Effector memory CD8-positive, alpha-beta T cell (primary cell): ENCODE data around the gene CHRNA3.

ENCODE experiments used
- ATAC-seq: fragments of 150-1000 bp; cut with Tn5 transposase; replicated peaks from 2 replicates; pipeline ENCODE4 v1.10.0; 2021; ENCODE audit warnings: mild to moderate bottlenecking, moderate library complexity
- DNase-seq, 3 experiments: peaks; one replicate each; pipeline ENCODE4 v3.0.0; 2021
- H3K27ac Mint-ChIP-seq, 2 donors: one replicate each; pipeline ENCODE4 v1.8.0; 2022; ENCODE audit warnings: mild to moderate bottlenecking in 2 of 2, mixed read lengths in 2 of 2, moderate library complexity in 2 of 2
- H3K27me3 Mint-ChIP-seq, 2 donors: one replicate each; pipeline ENCODE4 v1.8.0; 2022; ENCODE audit warnings: mixed read lengths in 2 of 2
- H3K36me3 Mint-ChIP-seq: one replicate; pipeline ENCODE4 v1.8.0; 2022; ENCODE audit warnings: mild to moderate bottlenecking, moderate library complexity, mixed read lengths; ENCODE audit not compliant: insufficient read depth
- H3K4me1 Mint-ChIP-seq, 2 donors: one replicate each; pipeline ENCODE4 v1.8.0; 2022; ENCODE audit warnings: low read depth in 2 of 2, mixed read lengths in 2 of 2
- H3K4me3 Mint-ChIP-seq, 2 donors: one replicate each; pipeline ENCODE4 v1.8.0; 2022; ENCODE audit warnings: mild to moderate bottlenecking in 2 of 2, mixed read lengths in 2 of 2, moderate library complexity in 2 of 2
- H3K9me3 Mint-ChIP-seq, 2 donors: one replicate each; pipeline ENCODE4 v1.8.0; 2022; ENCODE audit warnings: mixed read lengths in 2 of 2

Gene CHRNA3

DNA sequence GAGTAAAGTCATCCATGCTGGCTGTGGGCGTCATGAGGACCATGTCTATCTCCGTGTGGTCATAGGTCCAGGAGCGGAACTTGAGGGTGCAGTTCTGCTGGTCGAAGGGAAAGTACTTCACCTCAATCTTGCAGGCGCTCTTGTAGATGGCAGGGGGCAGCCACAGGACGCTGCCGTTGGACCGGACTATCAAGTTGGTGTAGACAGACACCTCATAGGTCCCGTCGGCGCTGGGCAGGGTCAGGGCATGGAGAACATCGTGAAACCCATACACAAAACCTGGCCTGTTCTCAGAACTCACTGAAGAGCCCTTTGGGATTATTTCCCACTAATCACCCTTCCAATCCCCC is 8.9 kb upstream of the CHRNA3 start:
- H3K4me1 Mint-ChIP-seq: peaks cover 0 to 2% of the 10 kb centered on the region in 2 donors
- peaks cover 36 to 68% of the 10 kb centered on the region in 2 donors for H3K27me3 Mint-ChIP-seq
- H3K27ac Mint-ChIP-seq: no peak overlapping the region
- DNase-seq (no peak), ATAC-seq (no peak)
- no peaks in the 10 kb centered on the region for H3K36me3 Mint-ChIP-seq
- no peak overlapping the region for H3K4me3 Mint-ChIP-seq
- H3K9me3 Mint-ChIP-seq: peaks cover 0 to 3% of the 10 kb centered on the region in 2 donors

DNA sequence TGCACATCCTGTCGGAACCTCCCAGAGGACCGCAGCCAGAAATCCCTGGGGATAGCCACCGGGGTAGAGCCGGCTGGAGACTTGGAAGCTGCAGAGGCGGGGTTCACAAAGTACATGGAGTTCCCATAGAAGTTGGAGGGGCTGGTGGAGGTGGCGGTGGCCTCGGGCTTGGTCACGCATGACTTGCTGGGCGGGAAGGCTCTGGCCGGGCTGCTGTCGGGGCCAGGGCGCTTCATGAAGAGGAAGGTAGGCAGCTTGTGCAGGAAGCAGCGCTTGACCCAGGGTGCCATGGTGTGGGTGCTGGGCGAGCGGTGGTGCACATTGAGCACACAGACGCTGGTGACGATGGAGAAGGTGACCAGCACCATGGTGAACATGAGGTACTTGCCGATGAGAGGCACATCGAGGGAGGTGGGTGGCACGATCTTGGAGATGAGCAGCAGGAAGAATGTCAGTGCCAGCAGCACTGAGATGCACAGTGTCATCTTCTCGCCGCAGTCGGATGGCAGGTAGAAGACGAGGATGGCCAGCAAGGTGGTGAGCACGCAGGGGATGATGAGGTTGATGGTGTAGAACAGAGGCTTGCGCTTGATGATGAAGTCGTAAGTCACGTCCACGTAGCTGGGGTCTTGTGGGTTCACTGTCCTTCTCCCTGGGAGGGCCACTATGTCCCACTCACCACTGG is 8.4 kb upstream of the CHRNA3 start:
- Mint-ChIP-seq H3K4me3 (no peak overlapping the region), H3K27ac (no peak overlapping the region), H3K9me3 (peaks cover 0 to 3% of the 10 kb centered on the region in 2 donors), H3K36me3 (no peaks in the 10 kb centered on the region), H3K4me1 (peaks cover 0 to 2% of the 10 kb centered on the region in 2 donors), H3K27me3 (peaks cover 40 to 72% of the 10 kb centered on the region in 2 donors)
- DNase-seq (no peak), ATAC-seq (no peak)

- ATAC-seq: no peak
- Mint-ChIP-seq H3K4me3 (no peak overlapping the region), H3K27ac (no peak overlapping the region), H3K4me1 (peaks cover 0 to 2% of the 10 kb centered on the region in 2 donors), H3K9me3 (no peaks in the 10 kb centered on the region), H3K36me3 (no peaks in the 10 kb centered on the region), H3K27me3 (peaks cover 50 to 74% of the 10 kb centered on the region in 2 donors)
- DNase-seq: no peak
Measured at GRCh38 chr15:78628227-78628626, 7.4 kb upstream of the CHRNA3 start.

DNA sequence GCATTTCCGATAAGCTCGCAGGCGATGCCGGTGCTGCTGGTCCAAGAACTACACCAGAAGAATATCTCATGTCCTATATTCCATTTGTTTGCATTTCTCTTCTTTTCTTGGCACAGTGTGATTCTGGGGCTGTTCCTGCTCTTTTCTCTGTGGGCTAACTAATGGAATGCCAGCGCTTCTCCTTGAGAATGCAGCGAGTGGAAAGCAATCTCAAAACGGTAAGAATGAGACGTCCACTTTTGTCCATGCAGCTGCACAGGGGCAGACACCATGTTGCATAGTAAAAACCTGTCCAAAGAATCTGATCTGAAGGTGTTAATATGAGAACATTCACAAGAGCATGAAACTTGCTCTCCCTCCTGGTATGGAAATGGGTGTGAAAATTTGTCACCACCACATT is 6.6 kb upstream of the CHRNA3 start:
- DNase-seq: no peak
- H3K4me1 Mint-ChIP-seq: peaks cover 0 to 2% of the 10 kb centered on the region in 2 donors
- ATAC-seq: no peak
- peaks cover 57 to 75% of the 10 kb centered on the region in 2 donors for H3K27me3 Mint-ChIP-seq
- no peaks in the 10 kb centered on the region for H3K36me3 Mint-ChIP-seq
- no peak overlapping the region for H3K4me3 Mint-ChIP-seq
- no peaks in the 10 kb centered on the region for H3K9me3 Mint-ChIP-seq
- H3K27ac Mint-ChIP-seq: no peak overlapping the region

GRCh38 chr15:78626381-78626995 is 5.7 kb upstream of the CHRNA3 start:
- Mint-ChIP-seq H3K4me1 (peaks cover 0 to 5% of the 10 kb centered on the region in 2 donors), H3K27ac (no peak overlapping the region), H3K36me3 (no peaks in the 10 kb centered on the region), H3K27me3 (peaks cover 66 to 84% of the 10 kb centered on the region in 2 donors), H3K4me3 (no peak overlapping the region), H3K9me3 (no peaks in the 10 kb centered on the region)
- ATAC-seq (no peak), DNase-seq (no peak)

GRCh38 chr15:78625606-78626280 is 4.9 kb upstream of the CHRNA3 start:
- H3K4me3 Mint-ChIP-seq: no peak overlapping the region
- no peak for DNase-seq
- H3K36me3 Mint-ChIP-seq: no peaks in the 10 kb centered on the region
- H3K27me3 Mint-ChIP-seq: peaks cover 70 to 90% of the 10 kb centered on the region in 2 donors
- no peak for ATAC-seq
- peaks cover 0 to 5% of the 10 kb centered on the region in 2 donors for H3K4me1 Mint-ChIP-seq
- no peak overlapping the region for H3K27ac Mint-ChIP-seq
- H3K9me3 Mint-ChIP-seq: no peaks in the 10 kb centered on the region

DNA sequence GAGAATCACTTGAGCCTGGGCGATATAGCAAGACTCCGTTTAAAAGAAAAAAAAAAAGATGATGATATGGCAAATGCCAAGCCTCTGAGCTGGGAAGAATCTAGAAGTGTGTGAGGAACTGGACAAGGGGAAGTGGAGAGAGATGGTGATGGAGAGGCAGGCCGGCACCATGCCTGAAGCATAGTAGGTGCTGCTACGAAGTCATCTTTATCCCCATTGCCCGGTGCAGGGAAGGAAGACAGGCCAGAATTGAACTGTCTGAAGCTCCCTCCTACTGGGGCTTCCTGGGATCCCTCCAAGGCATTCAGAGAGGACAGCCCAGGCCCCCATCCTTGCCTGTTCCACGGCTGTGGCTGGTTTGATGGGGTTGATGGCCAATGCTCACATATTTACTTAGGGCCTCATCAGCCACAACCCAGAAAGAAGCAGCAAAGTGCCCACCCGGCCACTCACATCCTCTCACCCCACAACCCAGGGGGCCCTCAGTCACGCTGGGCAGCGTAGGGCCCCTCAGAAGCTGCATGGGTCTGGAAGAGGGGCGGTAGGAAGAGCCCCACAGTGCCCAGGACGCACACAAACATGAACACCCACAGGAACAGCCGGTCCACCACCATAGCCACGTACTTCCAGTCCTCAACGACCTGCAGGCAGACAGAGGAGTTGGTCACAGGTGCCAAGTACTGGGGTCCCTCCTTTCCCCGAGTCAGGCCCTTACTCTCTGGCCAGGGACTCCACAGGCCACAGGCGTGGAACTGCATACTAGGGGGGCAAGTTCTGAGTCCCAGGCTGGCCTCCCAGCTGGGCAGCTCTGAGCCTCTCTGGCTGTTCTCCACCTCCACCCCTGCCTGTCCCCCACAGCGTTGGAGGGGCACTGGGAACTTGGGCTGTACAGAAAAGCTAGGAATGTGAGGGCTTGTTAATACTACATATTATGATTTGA is 4.1 kb upstream of the CHRNA3 start:
- Mint-ChIP-seq H3K4me1 (peaks cover 0 to 5% of the 10 kb centered on the region in 2 donors), H3K36me3 (no peaks in the 10 kb centered on the region), H3K27me3 (peaks cover 69 to 92% of the 10 kb centered on the region in 2 donors)

DNA sequence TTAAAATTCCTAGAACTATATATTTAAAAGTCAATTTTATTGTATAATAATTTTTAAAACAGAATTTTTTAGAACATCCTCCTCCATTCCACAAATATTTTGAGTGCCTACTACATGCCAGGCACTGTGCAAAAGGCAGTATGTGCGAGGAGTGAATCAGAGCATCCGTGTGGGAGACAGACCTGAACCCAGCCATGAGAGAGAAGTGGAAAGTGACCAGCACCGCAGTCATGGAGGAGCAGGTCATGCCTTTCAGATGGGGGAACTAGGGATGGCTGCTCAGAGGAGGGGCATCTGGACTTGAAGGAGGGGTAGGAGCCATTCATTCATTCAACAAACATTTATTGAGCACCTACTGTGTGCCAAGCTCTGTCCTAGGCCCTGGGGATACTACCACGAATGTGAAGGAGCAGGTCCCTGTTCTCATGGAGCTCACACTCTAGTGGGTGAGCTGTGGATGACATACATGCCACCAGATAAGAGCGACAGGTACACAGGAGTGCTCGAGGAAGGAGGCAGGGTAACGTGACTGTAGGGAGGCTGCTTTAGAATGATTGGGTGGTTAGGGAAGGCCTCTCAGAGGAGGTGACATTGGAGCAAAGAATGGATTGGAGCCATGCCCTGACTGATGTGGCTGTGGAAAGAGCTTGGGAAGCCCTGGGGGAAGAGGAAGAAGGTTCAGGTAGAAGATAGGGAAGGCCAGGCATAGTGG is 3.1 kb upstream of the CHRNA3 start:
- peaks cover 68 to 92% of the 10 kb centered on the region in 2 donors for H3K27me3 Mint-ChIP-seq

More for the DNA sequence above, 4.1 kb upstream of the CHRNA3 start:
- ATAC-seq (no peak), DNase-seq (no peak)
- Mint-ChIP-seq H3K27ac (no peak overlapping the region), H3K9me3 (no peaks in the 10 kb centered on the region), H3K4me3 (no peak overlapping the region)

GRCh38 chr15:78621810-78622402 is 1.1 kb upstream of the CHRNA3 start:
- Mint-ChIP-seq H3K4me3 (no peak overlapping the region), H3K36me3 (no peaks in the 10 kb centered on the region), H3K4me1 (peaks cover 0 to 7% of the 10 kb centered on the region in 2 donors), H3K27ac (no peak overlapping the region), H3K9me3 (no peaks in the 10 kb centered on the region), H3K27me3 (peaks cover 59 to 82% of the 10 kb centered on the region in 2 donors)
- ATAC-seq (no peak), DNase-seq (no peak)

More for the DNA sequence above, 3.1 kb upstream of the CHRNA3 start:
- Mint-ChIP-seq H3K4me3 (no peak overlapping the region), H3K27ac (no peak overlapping the region), H3K9me3 (no peaks in the 10 kb centered on the region), H3K36me3 (no peaks in the 10 kb centered on the region), H3K4me1 (peaks cover 0 to 5% of the 10 kb centered on the region in 2 donors)
- ATAC-seq: no peak
- no peak for DNase-seq

- peaks cover 50 to 64% of the 10 kb centered on the region in 2 donors for H3K27me3 Mint-ChIP-seq
- DNase-seq (no peak), ATAC-seq (no peak)
- no peak overlapping the region for H3K4me3 Mint-ChIP-seq
- no peaks in the 10 kb centered on the region for H3K36me3 Mint-ChIP-seq
- H3K4me1 Mint-ChIP-seq: peaks cover 0 to 5% of the 10 kb centered on the region in 2 donors
- H3K27ac Mint-ChIP-seq: no peak overlapping the region
- no peaks in the 10 kb centered on the region for H3K9me3 Mint-ChIP-seq
Measured at GRCh38 chr15:78620021-78620526, 722 bp downstream of the CHRNA3 start.

GRCh38 chr15:78619022-78619950 is 1.5 kb downstream of the CHRNA3 start:
- Mint-ChIP-seq H3K4me3 (no peak overlapping the region), H3K27ac (no peak overlapping the region), H3K4me1 (peaks cover 0 to 5% of the 10 kb centered on the region in 2 donors), H3K9me3 (no peaks in the 10 kb centered on the region), H3K27me3 (peaks cover 47 to 56% of the 10 kb centered on the region in 2 donors), H3K36me3 (no peaks in the 10 kb centered on the region)
- no peak for ATAC-seq
- no peak for DNase-seq
